Trophoblast cell (in vitro differentiated cells and primary cell): ENCODE measurements around the gene LRRTM1.

ENCODE experiments used
- DNase-seq, 2 donors: peaks; one replicate each; pipeline ENCODE4 v3.0.0-alpha.2; 2016
- H2AFZ ChIP-seq: 2 replicates; pipeline ENCODE4 v1.6.1; 2013; ENCODE audit warnings: low read length, moderate library complexity, mild to moderate bottlenecking; ENCODE audit not compliant: insufficient read depth, poor library complexity
- H2AK5ac ChIP-seq: 2 replicates; pipeline ENCODE4 v1.6.1; 2013; ENCODE audit warnings: mild to moderate bottlenecking, low read length
- H2BK120ac ChIP-seq: 2 replicates; pipeline ENCODE4 v1.6.1; 2013; ENCODE audit warnings: low read length, mild to moderate bottlenecking, moderate library complexity; ENCODE audit not compliant: insufficient read depth, poor library complexity
- H2BK12ac ChIP-seq: 2 replicates; pipeline ENCODE4 v1.6.1; 2013; ENCODE audit warnings: mild to moderate bottlenecking, low read length, moderate library complexity
- H2BK5ac ChIP-seq: 2 replicates; pipeline ENCODE4 v1.6.1; 2013; ENCODE audit warnings: low read length, low read depth, moderate library complexity, mild to moderate bottlenecking; ENCODE audit not compliant: poor library complexity
- H3K14ac ChIP-seq: 2 replicates; pipeline ENCODE4 v1.6.1; 2013; ENCODE audit warnings: mild to moderate bottlenecking, low read length
- H3K18ac ChIP-seq: 2 replicates; pipeline ENCODE4 v1.6.1; 2013; ENCODE audit warnings: mild to moderate bottlenecking, low read length
- H3K23ac ChIP-seq: 2 replicates; pipeline ENCODE4 v1.6.1; 2013; ENCODE audit warnings: low read length
- H3K27ac ChIP-seq: 2 replicates; pipeline ENCODE4 v1.5.1; 2013; ENCODE audit warnings: low read depth, mild to moderate bottlenecking, inconsistent platforms, low read length, moderate library complexity
- H3K27me3 ChIP-seq: 2 replicates; pipeline ENCODE4 v1.6.1; 2013; ENCODE audit warnings: inconsistent platforms, mild to moderate bottlenecking, low read length, moderate library complexity; ENCODE audit not compliant: insufficient read depth
- H3K36me3 ChIP-seq, 2 experiments: 1 replicate in 1 of 2; 2 replicates in 1 of 2; pipeline ENCODE4 v1.6.1; 2013; ENCODE audit warnings: low read length in 2 of 2, mild to moderate bottlenecking in 2 of 2, moderate library complexity in 1 of 2; ENCODE audit not compliant: insufficient read depth in 2 of 2, control insufficient read depth in 1 of 2
- H3K4ac ChIP-seq: 2 replicates; pipeline ENCODE4 v1.6.1; 2013; ENCODE audit warnings: low read depth, mild to moderate bottlenecking, low read length, moderate library complexity
- H3K4me1 ChIP-seq, 2 experiments: 1 replicate in 1 of 2; 2 replicates in 1 of 2; pipeline ENCODE4 v1.6.1; 2013; ENCODE audit warnings: low read length in 2 of 2, mild to moderate bottlenecking in 2 of 2, moderate library complexity in 1 of 2; ENCODE audit not compliant: insufficient read depth in 2 of 2, control insufficient read depth in 1 of 2
- H3K4me2 ChIP-seq: 2 replicates; pipeline ENCODE4 v1.6.1; 2013; ENCODE audit warnings: inconsistent platforms, mild to moderate bottlenecking, low read length, moderate library complexity
- H3K4me3 ChIP-seq: 2 replicates; pipeline ENCODE4 v1.5.1; 2013; ENCODE audit warnings: mild to moderate bottlenecking, low read depth, low read length, inconsistent platforms
- H3K79me1 ChIP-seq: one replicate; pipeline ENCODE4 v1.6.1; 2013; ENCODE audit warnings: low read length
- H3K79me2 ChIP-seq: 2 replicates; pipeline ENCODE4 v1.6.1; 2013; ENCODE audit warnings: low read length, mild to moderate bottlenecking; ENCODE audit not compliant: control insufficient read depth, insufficient read depth, poor library complexity
- H3K9ac ChIP-seq: 2 replicates; pipeline ENCODE4 v1.6.1; 2013; ENCODE audit warnings: mild to moderate bottlenecking, low read length
- H3K9me3 ChIP-seq: 2 replicates; pipeline ENCODE4 v1.6.1; 2013; ENCODE audit warnings: low read depth, mild to moderate bottlenecking, control low read depth, inconsistent platforms, low read length; ENCODE audit not compliant: insufficient read depth
- H4K12ac ChIP-seq: 2 replicates; pipeline ENCODE4 v1.6.1; 2013; ENCODE audit warnings: low read depth, mild to moderate bottlenecking, low read length, moderate library complexity
- H4K8ac ChIP-seq: 2 replicates; pipeline ENCODE4 v1.6.1; 2013; ENCODE audit warnings: low read depth, mild to moderate bottlenecking, low read length, moderate library complexity
- H4K91ac ChIP-seq: one replicate; pipeline ENCODE4 v1.6.1; 2013; ENCODE audit warnings: low read depth, mild to moderate bottlenecking, low read length, moderate library complexity
- WGBS: extraction: QIAGEN DNeasy Blood & Tissue Kit; methylation state at CpG from one replicate; pipeline ENCODE4 v1.1.7; 2013; ENCODE audit warnings: missing lambda C conversion rate; ENCODE audit not compliant: insufficient read length, insufficient coverage; ENCODE audit errors: extremely low coverage; 5-methylcytosine and 5-hydroxymethylcytosine counted together

The LRRTM1 gene

GRCh38 chr2:80291656-80292055 is 12.9 kb downstream of the LRRTM1 start:
- H4K91ac ChIP-seq = no peak overlapping the region
- H4K8ac ChIP-seq = no peak overlapping the region
- no peak overlapping the region for H3K23ac ChIP-seq
- no peak overlapping the region for H3K18ac ChIP-seq
- WGBS = no CpG with 5 or more reads among the region's 1 CpG
- no peaks in the 10 kb centered on the region for H3K79me2 ChIP-seq
- no peaks in the 10 kb centered on the region for H3K4me1 ChIP-seq
- H4K12ac ChIP-seq = no peak overlapping the region
- no peak for DNase-seq
- H3K4ac ChIP-seq = no peak overlapping the region
- no peak overlapping the region for H2AK5ac ChIP-seq
- H3K14ac ChIP-seq = no peak overlapping the region
- H3K9me3 ChIP-seq = no peaks in the 10 kb centered on the region
- peak overlapping the region; percentile 50 for H3K9ac ChIP-seq
- no peaks in the 10 kb centered on the region for H3K36me3 ChIP-seq
- H3K4me2 ChIP-seq = no peak overlapping the region
- no peak overlapping the region for H3K4me3 ChIP-seq
- no peaks in the 10 kb centered on the region for H3K79me1 ChIP-seq
- no peak overlapping the region for H2BK12ac ChIP-seq
- no peak overlapping the region for H3K27ac ChIP-seq
- no peak overlapping the region for H2BK120ac ChIP-seq
- H3K27me3 ChIP-seq = no peaks in the 10 kb centered on the region
- H2AFZ ChIP-seq = no peak overlapping the region
- no peak overlapping the region for H2BK5ac ChIP-seq

- Histone ChIP-seq H2AK5ac (no peak overlapping the region), H3K9me3 (no peaks in the 10 kb centered on the region), H3K23ac (no peak overlapping the region), H4K8ac (no peak overlapping the region), H3K14ac (no peak overlapping the region), H3K18ac (no peak overlapping the region), H3K27me3 (no peaks in the 10 kb centered on the region), H4K12ac (no peak overlapping the region), H4K91ac (no peak overlapping the region), H2BK5ac (no peak overlapping the region), H2BK12ac (no peak overlapping the region), H3K4me1 (no peaks in the 10 kb centered on the region), H3K9ac (no peak overlapping the region), H3K79me2 (no peaks in the 10 kb centered on the region), H3K4ac (no peak overlapping the region), H3K4me2 (no peak overlapping the region), H2AFZ (no peak overlapping the region), H2BK120ac (no peak overlapping the region), H3K79me1 (no peaks in the 10 kb centered on the region), H3K4me3 (no peak overlapping the region), H3K27ac (no peak overlapping the region), H3K36me3 (no peaks in the 10 kb centered on the region)
- WGBS = no CpG with 5 or more reads among the region's 5 CpGs
- DNase-seq = no peak
Measured at GRCh38 chr2:80288576-80288975, 16.0 kb downstream of the LRRTM1 start.

GRCh38 chr2:80281049-80281448 is 23.5 kb downstream of the LRRTM1 start:
- no peak overlapping the region for H3K4me3 ChIP-seq
- H3K36me3 ChIP-seq = no peaks in the 10 kb centered on the region
- H3K18ac ChIP-seq = no peak overlapping the region
- H3K4ac ChIP-seq = no peak overlapping the region
- no peaks in the 10 kb centered on the region for H3K79me1 ChIP-seq
- peaks cover 3% of the 10 kb centered on the region for H3K9me3 ChIP-seq
- no CpG with 5 or more reads among the region's 1 CpG for WGBS
- H2BK120ac ChIP-seq = no peak overlapping the region
- H4K8ac ChIP-seq = no peak overlapping the region
- H3K23ac ChIP-seq = no peak overlapping the region
- no peak overlapping the region for H4K12ac ChIP-seq
- no peak overlapping the region for H2BK5ac ChIP-seq
- no peaks in the 10 kb centered on the region for H3K4me1 ChIP-seq
- no peaks in the 10 kb centered on the region for H3K27me3 ChIP-seq
- H3K27ac ChIP-seq = no peak overlapping the region
- no peak overlapping the region for H3K14ac ChIP-seq
- H3K79me2 ChIP-seq = no peaks in the 10 kb centered on the region
- no peak overlapping the region for H4K91ac ChIP-seq
- H3K4me2 ChIP-seq = no peak overlapping the region
- no peak overlapping the region for H2AK5ac ChIP-seq
- no peak overlapping the region for H2BK12ac ChIP-seq
- H2AFZ ChIP-seq = no peak overlapping the region
- no peak overlapping the region for H3K9ac ChIP-seq
- no peak for DNase-seq

GRCh38 chr2:80280598-80280997 is 24.0 kb downstream of the LRRTM1 start:
- H3K4me1 ChIP-seq = no peaks in the 10 kb centered on the region
- H3K18ac ChIP-seq = no peak overlapping the region
- no peak overlapping the region for H3K4ac ChIP-seq
- H3K27me3 ChIP-seq = no peaks in the 10 kb centered on the region
- H2BK120ac ChIP-seq = no peak overlapping the region
- H4K91ac ChIP-seq = no peak overlapping the region
- no peak overlapping the region for H3K27ac ChIP-seq
- H3K36me3 ChIP-seq = no peaks in the 10 kb centered on the region
- no peak for DNase-seq
- no CpG with 5 or more reads among the region's 2 CpGs for WGBS
- no peak overlapping the region for H2BK5ac ChIP-seq
- H3K4me3 ChIP-seq = no peak overlapping the region
- no peak overlapping the region for H3K14ac ChIP-seq
- no peak overlapping the region for H2AK5ac ChIP-seq
- H3K9me3 ChIP-seq = peaks cover 3% of the 10 kb centered on the region
- no peak overlapping the region for H4K8ac ChIP-seq
- no peak overlapping the region for H3K23ac ChIP-seq
- no peaks in the 10 kb centered on the region for H3K79me1 ChIP-seq
- no peak overlapping the region for H4K12ac ChIP-seq
- H3K9ac ChIP-seq = no peak overlapping the region
- no peak overlapping the region for H3K4me2 ChIP-seq
- H2BK12ac ChIP-seq = no peak overlapping the region
- no peaks in the 10 kb centered on the region for H3K79me2 ChIP-seq
- no peak overlapping the region for H2AFZ ChIP-seq
